ENCODE results near the gene IL1R2.

GRCh38 chr2:102057502-102058292 lies 65.9 kb downstream of the IL1R2 start:
- no peak for TF ChIP-seq ZNF138 (tag by site-specific recombination; IDR thresholded peaks at IDR 0.05; ENCODE audit: borderline replicate concordance)
- TF ChIP-seq CTCF (tag by site-specific recombination; IDR thresholded peaks at IDR 0.05), result no peak
- no peak for TF ChIP-seq ELK4 (IDR thresholded peaks at IDR 0.05; ENCODE audit: borderline replicate concordance, low read depth, low read length)
- TF ChIP-seq ATF2 (tag by site-specific recombination; IDR thresholded peaks at IDR 0.05; ENCODE audit: low read depth), result no peak
- TF ChIP-seq ZBTB48 (tag by site-specific recombination; IDR thresholded peaks at IDR 0.05), result no peak
- TF ChIP-seq ZNF548 (tag by site-specific recombination; IDR thresholded peaks at IDR 0.05), result no peak
- no peak for TF ChIP-seq MZF1 (tag by site-specific recombination; IDR thresholded peaks at IDR 0.05; ENCODE audit: borderline replicate concordance)
- TF ChIP-seq ZNF114 (tag by site-specific recombination; IDR thresholded peaks at IDR 0.05), result no peak
- TF ChIP-seq ZNF549 (tag by site-specific recombination; IDR thresholded peaks at IDR 0.05), result no peak
- no peak for TF ChIP-seq ZNF223 (tag by site-specific recombination; IDR thresholded peaks at IDR 0.05)
- TF ChIP-seq, protein P1, sequence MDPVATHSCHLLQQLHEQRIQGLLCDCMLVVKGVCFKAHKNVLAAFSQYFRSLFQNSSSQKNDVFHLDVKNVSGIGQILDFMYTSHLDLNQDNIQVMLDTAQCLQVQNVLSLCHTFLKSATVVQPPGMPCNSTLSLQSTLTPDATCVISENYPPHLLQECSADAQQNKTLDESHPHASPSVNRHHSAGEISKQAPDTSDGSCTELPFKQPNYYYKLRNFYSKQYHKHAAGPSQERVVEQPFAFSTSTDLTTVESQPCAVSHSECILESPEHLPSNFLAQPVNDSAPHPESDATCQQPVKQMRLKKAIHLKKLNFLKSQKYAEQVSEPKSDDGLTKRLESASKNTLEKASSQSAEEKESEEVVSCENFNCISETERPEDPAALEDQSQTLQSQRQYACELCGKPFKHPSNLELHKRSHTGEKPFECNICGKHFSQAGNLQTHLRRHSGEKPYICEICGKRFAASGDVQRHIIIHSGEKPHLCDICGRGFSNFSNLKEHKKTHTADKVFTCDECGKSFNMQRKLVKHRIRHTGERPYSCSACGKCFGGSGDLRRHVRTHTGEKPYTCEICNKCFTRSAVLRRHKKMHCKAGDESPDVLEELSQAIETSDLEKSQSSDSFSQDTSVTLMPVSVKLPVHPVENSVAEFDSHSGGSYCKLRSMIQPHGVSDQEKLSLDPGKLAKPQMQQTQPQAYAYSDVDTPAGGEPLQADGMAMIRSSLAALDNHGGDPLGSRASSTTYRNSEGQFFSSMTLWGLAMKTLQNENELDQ (tag by site-specific recombination; IDR thresholded peaks at IDR 0.05; ENCODE audit: low read depth), result no peak
- TF ChIP-seq ZNF843 (tag by site-specific recombination; IDR thresholded peaks at IDR 0.05), result no peak

All from HEK293 (cell line).